H9 (cell line): Measurements from ENCODE around the gene SORCS2. TPM values are rescaled to one million over a fixed set of nuclear protein-coding genes. Genes with fewer than 3 reads are reported as not detected.
A peak's percentile ranks its signal among the peaks of the same experiment; 100 is the strongest.

ENCODE experiments used
- DNase-seq: peaks from one replicate; pipeline ENCODE4 v3.0.0-alpha.2; 2017
- H2AFZ ChIP-seq: one replicate; pipeline ENCODE4 v1.6.1; 2013; ENCODE audit warnings: mild to moderate bottlenecking, low read length, control low read depth, moderate library complexity
- H2AK5ac ChIP-seq: 2 replicates; pipeline ENCODE4 v1.6.1; 2013; ENCODE audit warnings: low read length, control low read depth, mixed read lengths; ENCODE audit not compliant: insufficient read length
- H2BK120ac ChIP-seq: one replicate; pipeline ENCODE4 v1.6.1; 2013; ENCODE audit warnings: low read depth, mild to moderate bottlenecking, low read length, control low read depth, inconsistent platforms; ENCODE audit not compliant: poor library complexity, severe bottlenecking
- H2BK12ac ChIP-seq: 2 replicates; pipeline ENCODE4 v1.6.1; 2013; ENCODE audit warnings: low read length, control low read depth, mixed read lengths, low read depth; ENCODE audit not compliant: insufficient read length
- H2BK15ac ChIP-seq: 2 replicates; pipeline ENCODE4 v1.6.1; 2013; ENCODE audit warnings: low read depth, low read length, control low read depth
- H2BK20ac ChIP-seq: one replicate; pipeline ENCODE4 v1.6.1; 2013; ENCODE audit warnings: low read depth, mild to moderate bottlenecking, low read length, control low read depth, inconsistent platforms; ENCODE audit not compliant: poor library complexity, severe bottlenecking
- H2BK5ac ChIP-seq: 2 replicates; pipeline ENCODE4 v1.6.1; 2013; ENCODE audit warnings: low read length, control low read depth, mixed read lengths; ENCODE audit not compliant: insufficient read length
- H3K14ac ChIP-seq: 2 replicates; pipeline ENCODE4 v1.6.1; 2013; ENCODE audit warnings: low read length, control low read depth; ENCODE audit not compliant: insufficient read depth
- H3K18ac ChIP-seq: 2 replicates; pipeline ENCODE4 v1.6.1; 2013; ENCODE audit warnings: low read depth, mild to moderate bottlenecking, mixed read lengths, low read length, control low read depth; ENCODE audit not compliant: insufficient read length
- H3K23ac ChIP-seq: 2 replicates; pipeline ENCODE4 v1.6.1; 2013; ENCODE audit warnings: low read length, control low read depth, mixed read lengths, low read depth; ENCODE audit not compliant: insufficient read length
- H3K23me2 ChIP-seq: 2 replicates; pipeline ENCODE4 v1.6.1; 2013; ENCODE audit warnings: low read depth, mild to moderate bottlenecking, mixed read lengths, low read length, control low read depth; ENCODE audit not compliant: insufficient read length, poor library complexity, severe bottlenecking
- H3K27ac ChIP-seq: 2 replicates; pipeline ENCODE4 v1.5.1; 2013; ENCODE audit warnings: low read length, control low read depth, mixed read lengths, low read depth; ENCODE audit not compliant: insufficient read length
- H3K27me3 ChIP-seq: 2 replicates; pipeline ENCODE4 v1.6.1; 2013; ENCODE audit warnings: low read length, control low read depth, inconsistent platforms; ENCODE audit not compliant: insufficient read depth
- H3K4ac ChIP-seq: 2 replicates; pipeline ENCODE4 v1.6.1; 2013; ENCODE audit warnings: low read depth, mild to moderate bottlenecking, control low read depth, inconsistent platforms, low read length, moderate library complexity
- H3K4me1 ChIP-seq: 2 replicates; pipeline ENCODE4 v1.6.1; 2013; ENCODE audit warnings: low read length, control low read depth, inconsistent platforms; ENCODE audit not compliant: insufficient read depth
- H3K4me2 ChIP-seq: 2 replicates; pipeline ENCODE4 v1.6.1; 2013; ENCODE audit warnings: low read length, control low read depth, mixed read lengths; ENCODE audit not compliant: insufficient read length, insufficient read depth
- H3K56ac ChIP-seq: 2 replicates; pipeline ENCODE4 v1.6.1; 2013; ENCODE audit warnings: low read depth, mild to moderate bottlenecking, mixed read lengths, low read length, control low read depth; ENCODE audit not compliant: insufficient read length
- H3K79me1 ChIP-seq: 2 replicates; pipeline ENCODE4 v1.6.1; 2013; ENCODE audit warnings: low read depth, mild to moderate bottlenecking, moderate library complexity, low read length, control low read depth, inconsistent platforms; ENCODE audit not compliant: insufficient read depth, poor library complexity, severe bottlenecking
- H3K79me2 ChIP-seq: 2 replicates; pipeline ENCODE4 v1.6.1; 2013; ENCODE audit warnings: low read length, control low read depth, inconsistent platforms; ENCODE audit not compliant: insufficient read depth
- H3K9ac ChIP-seq: 2 replicates; pipeline ENCODE4 v1.6.1; 2013; ENCODE audit warnings: low read length, control low read depth, mixed read lengths; ENCODE audit not compliant: insufficient read length; ENCODE audit errors: extremely low read depth
- H3K9me3 ChIP-seq: one replicate; pipeline ENCODE4 v1.6.1; 2013; ENCODE audit warnings: low read depth, low read length, inconsistent platforms; ENCODE audit not compliant: control insufficient read depth
- H3T11ph ChIP-seq: one replicate; pipeline ENCODE4 v1.6.1; 2013; ENCODE audit warnings: mild to moderate bottlenecking, low read length, control low read depth, inconsistent platforms
- H4K20me1 ChIP-seq: one replicate; pipeline ENCODE4 v1.6.1; 2013; ENCODE audit not compliant: control insufficient read depth, insufficient read length, insufficient read depth
- H4K5ac ChIP-seq: 2 replicates; pipeline ENCODE4 v1.6.1; 2013; ENCODE audit warnings: low read depth, mild to moderate bottlenecking, mixed read lengths, low read length, control low read depth; ENCODE audit not compliant: insufficient read length
- H4K8ac ChIP-seq: replicated peaks from 2 replicates; pipeline ENCODE4 v1.6.1; 2013; ENCODE audit warnings: low read length, control low read depth, mixed read lengths, low read depth; ENCODE audit not compliant: insufficient read length
- H4K91ac ChIP-seq: 2 replicates; pipeline ENCODE4 v1.6.1; 2013; ENCODE audit warnings: low read depth, mild to moderate bottlenecking, moderate library complexity, mixed read lengths, low read length, control low read depth; ENCODE audit not compliant: insufficient read length
- H3K27ac Mint-ChIP-seq, 3 experiments: 2 replicates in 2 of 3; 3 replicates in 1 of 3; pipeline ENCODE4 v1.8.0; 2020 to 2021; ENCODE audit warnings: mixed read lengths in 3 of 3, mild to moderate bottlenecking in 1 of 3, moderate library complexity in 1 of 3
- H3K27me3 Mint-ChIP-seq: 2 replicates; pipeline ENCODE4 v1.8.0; 2021; ENCODE audit warnings: low read depth, mild to moderate bottlenecking, moderate library complexity, mixed read lengths
- H3K36me3 Mint-ChIP-seq, 3 experiments: 2 replicates in 2 of 3; 3 replicates in 1 of 3; pipeline ENCODE4 v1.8.0; 2020 to 2021; ENCODE audit warnings: low read depth in 3 of 3, mixed read lengths in 3 of 3; ENCODE audit not compliant: insufficient read depth in 1 of 3
- H3K4me1 Mint-ChIP-seq, 2 experiments: 2 replicates each; pipeline ENCODE4 v1.8.0; 2020; ENCODE audit warnings: mixed read lengths in 2 of 2
- H3K4me3 Mint-ChIP-seq, 2 experiments: 2 replicates in 1 of 2; 3 replicates in 1 of 2; pipeline ENCODE4 v1.8.0; 2020 to 2021; ENCODE audit warnings: mild to moderate bottlenecking in 2 of 2, mixed read lengths in 2 of 2, moderate library complexity in 1 of 2
- H3K9me3 Mint-ChIP-seq, 2 experiments: 2 replicates in 1 of 2; 3 replicates in 1 of 2; pipeline ENCODE4 v1.8.0; 2020; ENCODE audit warnings: mild to moderate bottlenecking in 2 of 2, mixed read lengths in 2 of 2, moderate library complexity in 1 of 2
- WGBS: extraction: QIAGEN DNeasy Blood & Tissue Kit; methylation state at CpG from one replicate; pipeline ENCODE4 v1.1.7; 2013; ENCODE audit warnings: missing lambda C conversion rate, low lambda C conversion rate, mixed read lengths; ENCODE audit not compliant: insufficient read length; ENCODE audit errors: extremely low coverage; 5-methylcytosine and 5-hydroxymethylcytosine counted together
- total RNA-seq: library from RNA; stranded (reverse); gene quantifications from 2 replicates; pipeline ENCODE4 v1.2.1, GENCODE V29; 2021
- TF ChIP-seq, protein P1 (sequence below): fragments of 200-600 bp; sonication (generic); conservative IDR thresholded peaks from 3 replicates; pipeline ENCODE4 v1.8.0; 2021; ENCODE audit warnings: antibody characterized with exemption, mild to moderate bottlenecking

The SORCS2 gene
- total RNA-seq, 1 experiment from 2014 or later = 0.57 TPM

GRCh38 chr4:7238300-7238960, 46.1 kb downstream of the SORCS2 start:
- no peak for DNase-seq
- TF ChIP-seq, protein P1, sequence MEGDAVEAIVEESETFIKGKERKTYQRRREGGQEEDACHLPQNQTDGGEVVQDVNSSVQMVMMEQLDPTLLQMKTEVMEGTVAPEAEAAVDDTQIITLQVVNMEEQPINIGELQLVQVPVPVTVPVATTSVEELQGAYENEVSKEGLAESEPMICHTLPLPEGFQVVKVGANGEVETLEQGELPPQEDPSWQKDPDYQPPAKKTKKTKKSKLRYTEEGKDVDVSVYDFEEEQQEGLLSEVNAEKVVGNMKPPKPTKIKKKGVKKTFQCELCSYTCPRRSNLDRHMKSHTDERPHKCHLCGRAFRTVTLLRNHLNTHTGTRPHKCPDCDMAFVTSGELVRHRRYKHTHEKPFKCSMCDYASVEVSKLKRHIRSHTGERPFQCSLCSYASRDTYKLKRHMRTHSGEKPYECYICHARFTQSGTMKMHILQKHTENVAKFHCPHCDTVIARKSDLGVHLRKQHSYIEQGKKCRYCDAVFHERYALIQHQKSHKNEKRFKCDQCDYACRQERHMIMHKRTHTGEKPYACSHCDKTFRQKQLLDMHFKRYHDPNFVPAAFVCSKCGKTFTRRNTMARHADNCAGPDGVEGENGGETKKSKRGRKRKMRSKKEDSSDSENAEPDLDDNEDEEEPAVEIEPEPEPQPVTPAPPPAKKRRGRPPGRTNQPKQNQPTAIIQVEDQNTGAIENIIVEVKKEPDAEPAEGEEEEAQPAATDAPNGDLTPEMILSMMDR = peak; percentile 66

More at GRCh38 chr4:7238300-7238960, 46.1 kb downstream of the SORCS2 start:
- H3K23me2 ChIP-seq = no peaks in the 10 kb centered on the region
- no peak overlapping the region for H2BK12ac ChIP-seq
- no peak overlapping the region for H2AK5ac ChIP-seq
- peaks cover 0 to 6% (median 0%) of the 10 kb centered on the region in 3 experiments; a peak in 1 of 7 replicates for H3K36me3 Mint-ChIP-seq
- no peak overlapping the region for H3T11ph ChIP-seq
- no peak overlapping the region for H3K56ac ChIP-seq
- no peaks in the 10 kb centered on the region; a peak in 1 of 4 replicates for H3K4me1 Mint-ChIP-seq
- no peak overlapping the region for H2BK120ac ChIP-seq
- H3K9me3 Mint-ChIP-seq = peaks cover 6 to 7% of the 10 kb centered on the region in 2 experiments
- H2BK15ac ChIP-seq = no peak overlapping the region
- H3K9ac ChIP-seq = no peak overlapping the region
- H4K91ac ChIP-seq = no peak overlapping the region
- H4K5ac ChIP-seq = no peak overlapping the region
- H2BK5ac ChIP-seq = no peak overlapping the region
- no peak overlapping the region for H4K8ac ChIP-seq
- no peak overlapping the region for H3K4me2 ChIP-seq
- no peak overlapping the region for H2BK20ac ChIP-seq
- H3K27ac ChIP-seq = no peak overlapping the region
- H3K18ac ChIP-seq = no peak overlapping the region
- no peaks in the 10 kb centered on the region for H3K4me1 ChIP-seq
- no peaks in the 10 kb centered on the region for H3K79me2 ChIP-seq
- no peaks in the 10 kb centered on the region for H3K27me3 ChIP-seq
- no peak overlapping the region for H3K27ac Mint-ChIP-seq
- no peak overlapping the region for H3K23ac ChIP-seq
- H3K27me3 Mint-ChIP-seq = no peaks in the 10 kb centered on the region; the same call in 1 of the 2 replicates
- no peaks in the 10 kb centered on the region for H3K79me1 ChIP-seq
- H3K4ac ChIP-seq = no peak overlapping the region
- WGBS = no CpG with 5 or more reads among the region's 12 CpGs
- H3K4me3 Mint-ChIP-seq = no peak overlapping the region
- no peak overlapping the region for H2AFZ ChIP-seq
- no peak overlapping the region for H3K14ac ChIP-seq
- H4K20me1 ChIP-seq = no peaks in the 10 kb centered on the region
- H3K9me3 ChIP-seq = no peaks in the 10 kb centered on the region
